Esophagus squamous epithelium (tissue), 5 donors: ENCODE results near the gene LRRN4CL. TPM values are rescaled to one million over a fixed set of nuclear protein-coding genes. Genes with fewer than 3 reads are reported as not detected.

Experiments
- DNase-seq: peaks from one replicate; lab custom pipeline; 2025; lab: John Stamatoyannopoulos, UW
- H3K27ac ChIP-seq, 4 donors: fragments of 200-600 bp; sonication (generic); one replicate each; pipeline ENCODE4 v1.5.1; 2016 to 2019; ENCODE audit warnings: mild to moderate bottlenecking in 1 of 4
- H3K27me3 ChIP-seq, 4 donors: fragments of 200-600 bp; sonication (generic); 1 replicate in 3 of 4; 2 replicates in 1 of 4; pipeline versions ENCODE4 v1.5.1 to v1.6.0; 2017 to 2021; ENCODE audit warnings: antibody characterized with exemption in 1 of 4
- H3K36me3 ChIP-seq, 3 donors: fragments of 200-600 bp; sonication (generic); one replicate each; pipeline ENCODE4 v1.5.1; 2016 to 2019
- H3K4me1 ChIP-seq, 3 donors: fragments of 200-600 bp; sonication (generic); one replicate each; pipeline ENCODE4 v1.5.1; 2017 to 2019
- H3K4me3 ChIP-seq, 4 donors: fragments of 200-600 bp; sonication (generic); 1 replicate in 3 of 4; 2 replicates in 1 of 4; pipeline ENCODE4 v1.5.1; 2016 to 2019; ENCODE audit warnings: mild to moderate bottlenecking in 2 of 4, moderate library complexity in 1 of 4
- H3K9me3 ChIP-seq, 3 donors: fragments of 200-600 bp; sonication (generic); one replicate each; pipeline ENCODE4 v1.5.1; 2016 to 2019
- CTCF ChIP-seq, 6 experiments: fragments of 450-650 bp in 4 of 6; fragments of 200-600 bp in 2 of 6; sonication (generic) in 2 of 6; IDR thresholded peaks; one replicate each; pipeline ENCODE4 v1.5.1; 2016 to 2019; ENCODE audit warnings: antibody characterized with exemption in 6 of 6, mild to moderate bottlenecking in 4 of 6, moderate library complexity in 4 of 6
- POLR2A ChIP-seq, 4 donors: fragments of 450-650 bp; IDR thresholded peaks; one replicate each; pipeline ENCODE4 v1.6.1; 2017; ENCODE audit warnings: antibody characterized with exemption in 4 of 4, mild to moderate bottlenecking in 4 of 4, moderate library complexity in 3 of 4
- WGBS, 2 donors: methylation state at CpG; one replicate each; pipeline ENCODE4 v1.1.5; 2018; 5-methylcytosine and 5-hydroxymethylcytosine counted together
- intact Hi-C: fragments of 100-400 bp; cut with DNase I; formaldehyde crosslinking; loops from one replicate; pipeline ENCODE4 v1.15.0; 2022
- total RNA-seq, 4 donors: library from RNA; depleted of rRNA; stranded (reverse); fragments of >200 nt; gene quantifications; one replicate each; pipeline ENCODE4 v1.1.0, GENCODE V29; 2016
- donor health status: DM: yes; HTN: yes; CAD: no.

The LRRN4CL gene
- total RNA-seq, 4 donors from 2014 or later, result 0.27 to 12.0 (median 4.5) TPM

GRCh38 chr11:62680825-62681240 lies 8.5 kb downstream of the LRRN4CL start:
- peak overlapping the region; percentile 14 to 95 (median 68) for H3K27ac ChIP-seq
- H3K27me3 ChIP-seq, result no peaks in the 10 kb centered on the region
- no peak for DNase-seq
- TF ChIP-seq CTCF (IDR thresholded peaks at IDR 0.05), result peak; percentile 31 to 75 (median 60)
- no peak for TF ChIP-seq POLR2A (IDR thresholded peaks at IDR 0.05)
- 30 to 31% methylated on average over 4 of the region's 4 CpGs for WGBS, 2 donors
- intact Hi-C loops, result no loop called here
- H3K4me1 ChIP-seq, result peaks cover 12 to 50% (median 24%) of the 10 kb centered on the region in 3 donors
- peaks cover 0 to 22% (median 9%) of the 10 kb centered on the region in 3 donors for H3K36me3 ChIP-seq
- no peaks in the 10 kb centered on the region for H3K9me3 ChIP-seq
- H3K4me3 ChIP-seq, result no peak overlapping the region

GRCh38 chr11:62678770-62679696 lies 10.3 kb downstream of the LRRN4CL start, which contains the start of gene UBXN1:
TSS of gene UBXN1 (minus strand) at chr11:62679073. CDS start at chr11:62678923, 150 bp downstream.
- peaks cover 12 to 63% (median 24%) of the 10 kb centered on the region in 3 donors for H3K4me1 ChIP-seq
- intact Hi-C loops, result no loop called here
- WGBS, 2 donors, result 8 to 21% methylated on average over 13 to 42 of the region's 55 CpGs
- peak; percentile 36 for DNase-seq
- peak within 1 kb of the TSS; percentile 78 to 100 (median 86) for H3K4me3 ChIP-seq
- H3K27ac ChIP-seq, result peak within 1 kb of the TSS; percentile 91 to 96 (median 94)
- TF ChIP-seq CTCF (IDR thresholded peaks at IDR 0.05) (peak in 1 of 6 experiments; percentile 21), POLR2A (IDR thresholded peaks at IDR 0.05) (peak in 2 of 4 donors; percentile 65 to 71)
- H3K9me3 ChIP-seq, result no peaks in the 10 kb centered on the region
- H3K36me3 ChIP-seq, result peaks cover 0 to 40% (median 9%) of the 10 kb centered on the region in 3 donors
- no peaks in the 10 kb centered on the region for H3K27me3 ChIP-seq

DNA sequence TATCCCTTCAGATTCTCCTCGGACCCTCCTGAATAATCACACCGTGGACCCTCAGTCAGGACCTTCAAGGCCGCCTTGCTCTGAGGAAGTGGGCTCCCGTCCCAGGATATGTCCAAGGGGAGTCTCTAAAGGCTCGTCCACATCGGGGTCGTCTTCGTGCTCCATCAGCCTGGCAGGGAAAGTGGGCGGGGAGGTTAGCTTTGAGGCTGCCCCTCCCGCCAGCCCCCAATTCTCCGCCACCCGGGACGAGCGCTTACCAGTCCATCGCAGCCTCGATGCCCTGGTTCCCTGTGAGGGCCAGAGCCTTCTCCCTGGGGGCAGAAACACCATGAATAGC lies 10.9 kb downstream of the LRRN4CL start:
- 0 to 5% methylated on average over 1 to 2 of the region's 16 CpGs for WGBS, 2 donors
- intact Hi-C loops, result no loop called here
- TF ChIP-seq POLR2A (IDR thresholded peaks at IDR 0.05), result no peak
- no peak for TF ChIP-seq CTCF (IDR thresholded peaks at IDR 0.05)

GRCh38 chr11:62677714-62678113 lies 11.6 kb downstream of the LRRN4CL start:
- Histone ChIP-seq H3K27me3 (no peaks in the 10 kb centered on the region), H3K4me1 (peaks cover 20 to 76% (median 30%) of the 10 kb centered on the region in 3 donors), H3K9me3 (no peaks in the 10 kb centered on the region), H3K27ac (peak overlapping the region in 3 of 4 donors; percentile 91 to 96 (median 95)), H3K4me3 (peak overlapping the region in 3 of 4 donors; percentile 78 to 100 (median 89)), H3K36me3 (peaks cover 0 to 53% (median 9%) of the 10 kb centered on the region in 3 donors)
- TF ChIP-seq POLR2A (IDR thresholded peaks at IDR 0.05) (no peak), CTCF (IDR thresholded peaks at IDR 0.05) (no peak)
- 72 to 75% methylated on average over 12 to 15 of the region's 15 CpGs for WGBS, 2 donors
- no peak for DNase-seq
- intact Hi-C loops, result no loop called here

More for the DNA sequence above, 10.9 kb downstream of the LRRN4CL start:
- no peak for DNase-seq
- H3K36me3 ChIP-seq, result peaks cover 0 to 46% (median 9%) of the 10 kb centered on the region in 3 donors
- peak overlapping the region; percentile 78 to 100 (median 86) for H3K4me3 ChIP-seq
- peak overlapping the region; percentile 91 to 96 (median 94) for H3K27ac ChIP-seq
- peaks cover 13 to 69% (median 24%) of the 10 kb centered on the region in 3 donors for H3K4me1 ChIP-seq
- H3K9me3 ChIP-seq, result no peaks in the 10 kb centered on the region
- H3K27me3 ChIP-seq, result no peaks in the 10 kb centered on the region

DNA sequence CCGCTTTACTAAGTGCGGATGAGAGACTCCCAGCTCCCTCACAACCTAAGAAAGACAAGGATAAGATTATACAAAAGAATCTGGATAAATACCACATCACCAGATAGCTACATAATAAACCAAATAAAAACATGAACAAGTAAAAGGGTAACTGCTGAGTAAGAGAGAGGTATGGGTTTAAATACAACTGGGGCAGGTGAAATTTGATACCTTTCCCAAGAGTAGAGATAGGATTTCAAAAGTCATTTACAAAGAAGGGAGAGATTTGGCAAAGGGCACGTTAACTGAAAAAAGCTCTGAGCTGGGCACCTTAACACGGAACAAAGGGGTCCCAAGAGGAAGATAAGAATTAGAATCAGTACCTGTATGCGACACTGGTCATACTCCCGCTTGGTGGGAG lies 12.2 kb downstream of the LRRN4CL start:
- Histone ChIP-seq H3K36me3 (peaks cover 0 to 54% (median 9%) of the 10 kb centered on the region in 3 donors), H3K4me1 (peaks cover 26 to 82% (median 33%) of the 10 kb centered on the region in 3 donors), H3K4me3 (no peak overlapping the region), H3K27ac (peak overlapping the region in 1 of 4 donors; percentile 96), H3K27me3 (no peaks in the 10 kb centered on the region), H3K9me3 (no peaks in the 10 kb centered on the region)
- TF ChIP-seq POLR2A (IDR thresholded peaks at IDR 0.05) (no peak), CTCF (IDR thresholded peaks at IDR 0.05) (no peak)
- intact Hi-C loops, result no loop called here
- 67 to 73% methylated on average over 6 of the region's 6 CpGs for WGBS, 2 donors
- DNase-seq, result no peak
